GM19455 (cell line): ENCODE data around the gene LAPTM4A.
A peak's percentile ranks its signal among the peaks of the same experiment; 100 is the strongest.

Source experiments
- ATAC-seq: cut with Tn5 transposase; IDR thresholded peaks from one replicate; pipeline ENCODE4 v1.9.1; 2021; ENCODE audit not compliant: unreplicated experiment

The LAPTM4A gene

GRCh38 chr2:19989342-19989666 lies 62.1 kb downstream of the LAPTM4A start:
- no peak for ATAC-seq

GRCh38 chr2:19988600-19988999 lies 62.8 kb downstream of the LAPTM4A start:
- no peak for ATAC-seq

GRCh38 chr2:19987936-19988335 lies 63.5 kb downstream of the LAPTM4A start:
- ATAC-seq: peak; percentile 63
